GM21381 (cell line): ENCODE data around the gene FGFRL1.
A peak's percentile ranks its signal among the peaks of the same experiment; 100 is the strongest.

Source experiments
- ATAC-seq: cut with Tn5 transposase; IDR thresholded peaks from one replicate; pipeline ENCODE4 v1.9.1; 2021; ENCODE audit warnings: mild to moderate bottlenecking, moderate library complexity; ENCODE audit not compliant: unreplicated experiment

FGFRL1 gene

GRCh38 chr4:1011022-1011665, at the start of gene FGFRL1:
TSS of gene FGFRL1 (plus strand) at chr4:1011626. CDS start at chr4:1012486, 860 bp downstream.
- peak; percentile 37 for ATAC-seq

- no peak for ATAC-seq
Measured at GRCh38 chr4:962231-963208, 48.9 kb upstream of the FGFRL1 start.

GRCh38 chr4:963276-964225, 47.9 kb upstream of the FGFRL1 start:
- ATAC-seq, result no peak

- ATAC-seq, result no peak
Measured at GRCh38 chr4:964346-965025, 46.9 kb upstream of the FGFRL1 start.

GRCh38 chr4:965048-965765, 46.2 kb upstream of the FGFRL1 start:
- no peak for ATAC-seq

GRCh38 chr4:965766-966134, 45.7 kb upstream of the FGFRL1 start:
- ATAC-seq, result no peak

- no peak for ATAC-seq
Measured at GRCh38 chr4:966266-967112, 44.9 kb upstream of the FGFRL1 start.

- no peak for ATAC-seq
Measured at GRCh38 chr4:967113-968104, 44.0 kb upstream of the FGFRL1 start.

GRCh38 chr4:968221-968620, 43.2 kb upstream of the FGFRL1 start:
- ATAC-seq, result no peak

- ATAC-seq, result no peak
Measured at GRCh38 chr4:968621-969394, 42.6 kb upstream of the FGFRL1 start.

GRCh38 chr4:970046-970745, 41.2 kb upstream of the FGFRL1 start:
- no peak for ATAC-seq

GRCh38 chr4:970854-971520, 40.4 kb upstream of the FGFRL1 start:
- no peak for ATAC-seq

- ATAC-seq, result no peak
Measured at GRCh38 chr4:971666-972500, 39.5 kb upstream of the FGFRL1 start.

GRCh38 chr4:972651-973424, 38.6 kb upstream of the FGFRL1 start:
- ATAC-seq, result peak; percentile 43
